ENCODE measurements around the gene PODXL2. TPM values are rescaled to one million over a fixed set of nuclear protein-coding genes. Genes with fewer than 3 reads are reported as not detected.

Gene PODXL2
- total RNA-seq, 2 donors from 2014 or later = 8.3 to 14.2 TPM

DNA sequence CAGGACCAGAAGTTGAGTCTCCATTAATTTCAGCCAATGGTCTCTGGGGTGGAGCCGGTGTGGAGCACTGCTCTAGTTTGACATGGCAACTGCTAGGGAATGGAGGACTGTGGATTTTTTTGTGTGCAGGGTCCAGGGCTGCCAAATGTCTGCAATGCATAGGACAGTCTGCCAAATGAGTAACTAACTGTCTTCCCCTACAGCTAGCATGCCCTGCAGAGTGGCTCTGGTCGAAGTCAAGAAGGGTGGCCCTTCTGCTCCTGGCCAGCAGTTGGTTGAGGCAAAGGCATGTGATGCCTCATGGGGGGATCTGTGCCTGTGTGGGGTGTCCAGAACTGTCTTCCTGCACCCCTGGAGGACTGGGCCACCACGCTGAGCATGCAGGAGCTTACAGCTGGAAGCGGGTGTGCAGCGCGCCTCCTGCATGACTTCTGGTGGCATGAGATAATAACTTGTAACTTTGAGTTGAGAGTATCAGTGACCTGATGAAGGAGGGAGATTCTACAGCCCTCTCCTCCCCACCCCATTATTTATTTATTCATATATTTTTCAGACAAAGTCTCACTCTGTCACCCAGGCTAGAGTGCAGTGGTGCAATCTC is 43.1 kb upstream of the PODXL2 start:
- peaks cover 44% of the 10 kb centered on the region for H3K4me1 ChIP-seq
- intact Hi-C loops (cut with DNase I) = no loop called here

DNA sequence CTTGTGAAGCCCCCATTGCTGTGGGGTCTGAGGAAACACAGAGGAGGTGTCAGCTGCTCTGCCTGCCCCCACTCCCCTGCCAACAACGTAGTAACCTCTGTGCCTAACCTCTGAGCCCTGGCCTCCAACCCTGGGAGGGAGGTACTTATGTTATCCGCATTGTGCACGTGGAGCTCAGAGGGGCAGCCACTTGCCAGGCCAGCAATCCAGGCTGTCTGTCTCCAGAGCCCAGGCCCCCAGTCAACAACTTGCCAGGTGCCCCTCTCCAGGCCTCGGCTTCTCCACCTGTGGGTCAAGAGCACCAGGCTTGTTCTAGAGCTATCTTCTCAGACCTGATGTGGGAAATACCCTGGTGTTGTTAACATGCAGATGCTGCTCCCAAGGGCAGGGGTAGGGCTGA is 41.1 kb upstream of the PODXL2 start:
- Histone ChIP-seq H3K4me1 (peaks cover 55% of the 10 kb centered on the region), H3K27ac (no peak overlapping the region), H3K9me3 (no peaks in the 10 kb centered on the region), H3K4me3 (no peak overlapping the region), H3K36me3 (replicated peaks in 1 of 2; ENCODE audit: insufficient read depth in 1 of 2, low read depth in 2 of 2) (no peaks in the 10 kb centered on the region), H3K27me3 (no peaks in the 10 kb centered on the region)
- TF ChIP-seq POLR2A (IDR thresholded peaks at IDR 0.05) = no peak
- TF ChIP-seq, protein P1, sequence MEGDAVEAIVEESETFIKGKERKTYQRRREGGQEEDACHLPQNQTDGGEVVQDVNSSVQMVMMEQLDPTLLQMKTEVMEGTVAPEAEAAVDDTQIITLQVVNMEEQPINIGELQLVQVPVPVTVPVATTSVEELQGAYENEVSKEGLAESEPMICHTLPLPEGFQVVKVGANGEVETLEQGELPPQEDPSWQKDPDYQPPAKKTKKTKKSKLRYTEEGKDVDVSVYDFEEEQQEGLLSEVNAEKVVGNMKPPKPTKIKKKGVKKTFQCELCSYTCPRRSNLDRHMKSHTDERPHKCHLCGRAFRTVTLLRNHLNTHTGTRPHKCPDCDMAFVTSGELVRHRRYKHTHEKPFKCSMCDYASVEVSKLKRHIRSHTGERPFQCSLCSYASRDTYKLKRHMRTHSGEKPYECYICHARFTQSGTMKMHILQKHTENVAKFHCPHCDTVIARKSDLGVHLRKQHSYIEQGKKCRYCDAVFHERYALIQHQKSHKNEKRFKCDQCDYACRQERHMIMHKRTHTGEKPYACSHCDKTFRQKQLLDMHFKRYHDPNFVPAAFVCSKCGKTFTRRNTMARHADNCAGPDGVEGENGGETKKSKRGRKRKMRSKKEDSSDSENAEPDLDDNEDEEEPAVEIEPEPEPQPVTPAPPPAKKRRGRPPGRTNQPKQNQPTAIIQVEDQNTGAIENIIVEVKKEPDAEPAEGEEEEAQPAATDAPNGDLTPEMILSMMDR (IDR thresholded peaks at IDR 0.05) = no peak
- no peak for ATAC-seq
- 60 to 71% methylated on average over 3 to 4 of the region's 4 CpGs for WGBS, 2 donors
- DNase-seq = no peak
- intact Hi-C loops (cut with DNase I) = no loop called here

More for the DNA sequence above, 43.1 kb upstream of the PODXL2 start:
- Histone ChIP-seq H3K27ac (no peak overlapping the region), H3K27me3 (no peaks in the 10 kb centered on the region), H3K9me3 (no peaks in the 10 kb centered on the region), H3K36me3 (replicated peaks in 1 of 2; ENCODE audit: insufficient read depth in 1 of 2, low read depth in 2 of 2) (no peaks in the 10 kb centered on the region), H3K4me3 (no peak overlapping the region)
- DNase-seq (no peak), ATAC-seq (no peak)
- WGBS, 2 donors = 97 to 100% methylated on average over 5 to 6 of the region's 6 CpGs
- TF ChIP-seq, protein P1 (IDR thresholded peaks at IDR 0.05) = no peak
- TF ChIP-seq POLR2A (IDR thresholded peaks at IDR 0.05) = no peak

DNA sequence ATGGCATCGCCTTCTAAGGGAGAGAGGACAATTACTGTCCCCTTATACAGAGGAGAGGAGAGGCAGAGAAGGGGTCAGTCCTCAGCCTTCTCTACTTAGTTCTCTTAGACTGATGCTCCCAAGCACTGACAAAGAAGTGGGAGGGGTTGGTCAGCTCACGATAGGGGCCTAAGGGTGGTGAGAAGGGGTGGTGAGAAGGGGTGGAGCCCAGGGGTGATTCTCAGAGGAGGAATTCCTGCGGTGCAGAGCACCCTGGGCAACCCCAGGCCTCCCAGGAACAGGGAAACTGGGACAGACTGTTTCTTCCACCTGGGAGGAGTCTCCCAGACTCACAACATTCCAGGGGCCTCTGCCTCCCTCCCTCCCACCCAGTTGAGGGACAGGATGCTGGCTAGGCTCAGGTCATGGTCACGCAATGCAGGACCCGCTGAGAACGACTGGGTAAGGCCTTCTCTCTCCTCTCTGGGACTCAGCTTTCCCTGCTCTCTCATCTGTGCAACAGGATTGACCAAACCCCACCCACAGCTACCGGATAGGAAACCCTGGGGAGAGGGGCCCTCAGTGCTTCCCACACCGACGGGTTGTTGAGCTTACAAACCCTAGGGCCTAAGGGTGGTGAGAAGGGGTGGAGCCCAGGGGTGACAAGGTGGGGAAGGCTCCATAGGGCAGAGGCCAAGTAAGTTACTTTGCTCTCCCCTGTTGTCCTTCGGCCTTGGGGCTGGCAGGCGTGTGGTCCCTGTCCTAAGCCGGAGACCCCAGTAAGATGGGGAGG is 40.0 kb upstream of the PODXL2 start:
- intact Hi-C loops (cut with DNase I) = no loop called here

DNA sequence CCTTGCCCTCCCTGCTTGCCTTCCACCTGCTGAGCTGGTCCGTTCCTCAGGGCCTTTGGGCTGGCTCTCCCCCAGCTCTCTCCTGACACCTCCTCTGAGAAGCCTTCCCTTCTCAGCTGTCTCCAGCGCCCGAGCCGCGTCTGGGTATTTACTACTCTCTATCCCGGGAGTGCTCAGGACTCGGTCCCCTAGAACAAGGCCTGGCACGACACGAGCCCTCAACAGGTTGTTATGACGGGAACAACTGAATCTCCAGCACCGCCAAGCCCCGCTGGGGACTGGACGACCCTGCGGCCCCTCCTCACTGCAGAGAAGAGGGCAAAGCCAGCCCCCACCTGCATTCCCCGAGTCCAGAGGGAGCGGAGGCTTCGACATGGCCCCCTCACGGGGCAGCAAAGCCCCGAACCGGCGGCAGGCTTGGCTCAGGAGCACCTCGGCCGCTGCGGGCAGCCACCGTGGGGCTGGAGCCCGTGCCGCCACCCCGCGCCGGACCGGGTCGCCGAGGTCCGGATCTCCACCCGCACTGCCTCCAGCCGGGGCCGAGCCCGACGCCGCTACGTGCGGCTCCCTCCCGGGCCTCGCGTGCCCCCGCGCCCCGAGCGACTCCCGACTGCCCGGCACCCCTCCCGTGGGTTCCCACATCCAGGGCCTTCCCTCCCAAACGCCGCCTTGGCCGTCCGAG is 39.2 kb upstream of the PODXL2 start:
- ATAC-seq = no peak
- Histone ChIP-seq H3K9me3 (no peaks in the 10 kb centered on the region), H3K36me3 (replicated peaks in 1 of 2; ENCODE audit: insufficient read depth in 1 of 2, low read depth in 2 of 2) (no peaks in the 10 kb centered on the region), H3K4me1 (peaks cover 52% of the 10 kb centered on the region), H3K27ac (peak overlapping the region; percentile 89 to 93 (median 92)), H3K4me3 (peak overlapping the region; percentile 78 to 81), H3K27me3 (no peaks in the 10 kb centered on the region)
- intact Hi-C loops (cut with DNase I) = no loop called here
- DNase-seq = peak; percentile 31 to 55 (median 39)
- WGBS, 2 donors = 0% methylated on average over 4 to 55 of the region's 56 CpGs
- TF ChIP-seq POLR2A (IDR thresholded peaks at IDR 0.05) = no peak

More for the DNA sequence above, 40.0 kb upstream of the PODXL2 start:
- no peaks in the 10 kb centered on the region for H3K27me3 ChIP-seq
- peak overlapping the region; percentile 1 to 93 (median 92) for H3K27ac ChIP-seq
- H3K4me1 ChIP-seq = peaks cover 55% of the 10 kb centered on the region
- no peaks in the 10 kb centered on the region for H3K9me3 ChIP-seq
- ATAC-seq (no peak), DNase-seq (peak in 1 of 4 donors; percentile 29)
- peak overlapping the region; percentile 78 to 81 for H3K4me3 ChIP-seq
- WGBS, 2 donors = 3 to 9% methylated on average over 8 to 12 of the region's 12 CpGs
- no peaks in the 10 kb centered on the region for H3K36me3 ChIP-seq (replicated peaks in 1 of 2; ENCODE audit: insufficient read depth in 1 of 2, low read depth in 2 of 2)
- TF ChIP-seq, protein P1 (IDR thresholded peaks at IDR 0.05) = no peak
- no peak for TF ChIP-seq POLR2A (IDR thresholded peaks at IDR 0.05)

DNA sequence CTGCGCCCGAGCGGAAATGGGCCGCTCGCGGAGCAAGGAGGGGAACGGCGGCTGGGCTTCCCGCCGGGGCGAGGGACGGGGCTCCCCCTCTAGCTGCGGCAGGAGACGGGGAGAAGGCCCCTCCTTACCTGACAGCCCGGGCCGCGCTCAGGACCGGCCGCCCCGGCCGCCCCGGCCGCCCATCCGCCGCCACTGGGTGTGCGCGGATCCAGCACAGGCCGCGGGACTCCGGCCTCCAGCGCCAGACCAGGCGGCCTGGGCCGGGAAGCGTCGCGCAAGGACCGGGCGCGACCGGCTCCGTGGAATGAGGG is 38.7 kb upstream of the PODXL2 start:
- H3K4me1 ChIP-seq = peaks cover 47% of the 10 kb centered on the region
- H3K27me3 ChIP-seq = no peaks in the 10 kb centered on the region
- DNase-seq (no peak), ATAC-seq (peak; percentile 69)
- no peaks in the 10 kb centered on the region for H3K36me3 ChIP-seq (replicated peaks in 1 of 2; ENCODE audit: insufficient read depth in 1 of 2, low read depth in 2 of 2)
- H3K9me3 ChIP-seq = no peaks in the 10 kb centered on the region
- 0% methylated on average over 37 of the region's 41 CpGs; no CpG with 5 or more reads in 1 of the 2 donors for WGBS, 2 donors
- H3K4me3 ChIP-seq = peak overlapping the region; percentile 78 to 81
- intact Hi-C loops (cut with DNase I) = no loop called here
- peak overlapping the region; percentile 89 to 93 (median 92) for H3K27ac ChIP-seq
- TF ChIP-seq, protein P1 (IDR thresholded peaks at IDR 0.05) = no peak
- peak; percentile 54 to 56 (median 55) for TF ChIP-seq POLR2A (IDR thresholded peaks at IDR 0.05)
